Forelimb muscle (tissue), 1 donor: ENCODE data around the gene GRIP2. TPM values are rescaled to one million over a fixed set of nuclear protein-coding genes. Genes with fewer than 3 reads are reported as not detected.

ENCODE experiments used
- DNase-seq: peaks from one replicate; pipeline ENCODE4 v3.0.0-alpha.2; 2013; ENCODE audit warnings: low read depth
- polyA plus RNA-seq: library from polyadenylated mRNA; unstranded; fragments of 120-200 nt; gene quantifications from one replicate; pipeline ENCODE4 v1.2.1, GENCODE V29; 2013; ENCODE audit not compliant: insufficient read length

The GRIP2 gene
- polyA plus RNA-seq, 1 donor = 29.3 TPM

- DNase-seq = no peak
Observed at GRCh38 chr3:14467814-14468620, 72.1 kb downstream of the GRIP2 start.

GRCh38 chr3:14466179-14466903 lies 73.8 kb downstream of the GRIP2 start:
- DNase-seq = no peak

- DNase-seq = no peak
Observed at GRCh38 chr3:14465425-14465824, 74.7 kb downstream of the GRIP2 start.

DNA sequence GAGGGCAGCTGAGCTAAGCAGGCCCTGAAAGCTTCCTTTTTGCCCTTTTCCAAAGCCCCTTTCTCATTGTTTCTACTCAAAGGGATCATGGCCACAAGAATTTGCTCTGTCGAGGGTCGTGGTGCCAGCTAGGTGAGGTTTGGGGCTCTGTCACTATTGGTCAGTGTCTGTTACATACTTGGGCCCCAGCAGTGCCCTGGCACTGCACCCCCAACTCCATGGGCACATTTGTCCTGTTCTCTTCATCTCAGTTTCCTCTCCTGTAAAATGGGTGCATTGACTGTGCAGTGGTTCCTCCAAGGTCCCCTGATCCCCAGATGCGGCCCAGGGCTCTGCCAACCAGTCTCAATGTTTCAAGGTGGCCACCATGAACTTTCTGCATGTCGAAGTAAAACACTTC lies 75.6 kb downstream of the GRIP2 start:
- DNase-seq = no peak

DNA sequence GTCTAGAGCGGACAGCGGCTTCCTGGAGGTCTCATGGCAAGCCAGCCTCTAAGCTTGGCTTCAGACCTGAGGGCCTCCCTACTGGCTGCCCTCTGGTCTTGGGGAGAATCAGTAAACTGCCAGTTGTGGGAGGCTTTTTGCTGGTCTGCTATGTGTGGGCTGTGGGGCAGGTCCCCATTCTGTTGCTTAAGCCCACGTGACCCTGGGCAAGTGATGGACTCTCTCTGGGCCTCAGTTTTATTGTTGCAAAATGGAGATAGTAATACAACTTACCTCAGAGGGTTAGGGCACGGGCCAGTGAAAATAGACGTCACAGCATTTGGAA lies 76.0 kb downstream of the GRIP2 start:
- no peak for DNase-seq

- no peak for DNase-seq
Observed at GRCh38 chr3:14463330-14464140, 76.6 kb downstream of the GRIP2 start.

DNA sequence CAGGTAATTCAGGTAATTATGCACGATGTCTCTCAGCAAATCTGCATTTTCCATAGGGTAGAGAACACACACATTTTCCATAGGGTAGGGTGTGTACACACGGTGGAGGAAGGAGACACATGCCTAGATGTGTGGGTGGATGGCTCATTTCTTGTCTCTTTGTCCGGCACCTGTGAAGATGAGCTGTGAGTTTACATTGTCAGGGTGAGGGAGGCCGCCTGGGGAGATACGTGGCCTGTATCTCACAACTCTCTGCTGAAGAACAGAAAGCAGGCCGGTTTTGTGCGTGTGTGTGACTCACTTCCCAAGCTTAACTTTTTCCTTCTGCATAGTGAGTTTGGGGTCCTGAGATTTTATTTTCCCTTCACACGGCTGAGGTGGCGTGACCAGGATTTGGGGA lies 77.4 kb downstream of the GRIP2 start:
- DNase-seq = no peak

- DNase-seq = no peak
Observed at GRCh38 chr3:14461748-14462324, 78.3 kb downstream of the GRIP2 start.

DNA sequence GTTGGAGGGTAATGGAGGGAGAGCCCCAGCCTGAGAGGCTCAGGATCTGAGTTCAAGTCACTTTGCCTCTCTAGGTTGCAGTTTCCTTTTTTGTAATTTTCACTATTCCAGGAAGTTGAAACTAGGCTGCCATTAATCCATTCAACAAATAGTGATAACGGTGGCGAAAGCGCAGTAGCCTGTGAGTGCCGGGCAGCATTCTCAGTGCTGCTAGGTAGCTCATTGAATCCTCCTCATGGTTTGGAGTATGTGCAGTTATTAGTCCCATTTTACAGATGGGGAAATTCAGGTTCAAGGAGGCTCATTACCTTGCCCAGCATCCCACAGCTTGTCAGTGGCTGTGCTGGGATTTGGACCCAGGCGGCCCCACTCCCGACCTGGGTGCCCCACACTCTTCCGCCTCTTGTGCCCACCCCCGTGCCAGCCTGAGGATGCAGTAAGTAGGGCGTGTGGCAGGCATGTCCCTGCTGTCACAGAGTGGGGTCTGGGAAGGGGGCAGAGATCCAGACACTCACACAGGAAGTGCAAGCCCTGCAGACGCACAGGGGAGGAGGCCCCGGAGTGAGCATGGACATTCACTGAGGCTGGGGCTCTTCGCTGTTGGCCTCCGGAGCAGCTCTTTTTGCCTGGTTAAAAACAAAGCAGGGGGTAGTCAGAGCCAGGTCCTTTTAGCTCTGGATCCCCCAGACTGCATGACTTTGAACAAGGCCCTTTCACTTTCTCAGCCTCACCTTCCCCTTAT lies 79.0 kb downstream of the GRIP2 start:
- no peak for DNase-seq

GRCh38 chr3:14460342-14461005 lies 79.7 kb downstream of the GRIP2 start:
- DNase-seq = no peak

DNA sequence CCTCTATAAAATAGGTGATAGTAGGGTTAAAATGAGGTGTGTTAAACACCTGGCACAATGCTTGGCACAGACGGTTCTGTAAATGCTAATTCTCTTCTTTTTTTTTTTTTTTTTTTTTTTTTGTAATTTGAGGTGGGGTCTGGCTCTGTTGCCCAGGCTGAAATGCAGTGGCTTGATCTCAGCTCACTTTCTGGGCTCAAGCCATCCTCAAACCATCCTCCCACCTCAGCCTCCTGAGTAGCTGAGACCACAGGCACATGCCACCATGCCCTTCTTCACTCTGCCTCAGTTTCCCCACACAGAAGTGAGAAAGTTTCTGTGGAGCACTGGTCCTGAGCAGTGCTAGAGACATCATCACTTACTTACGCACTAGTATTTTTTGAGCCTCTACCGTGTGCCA lies 80.4 kb downstream of the GRIP2 start:
- DNase-seq = no peak

DNA sequence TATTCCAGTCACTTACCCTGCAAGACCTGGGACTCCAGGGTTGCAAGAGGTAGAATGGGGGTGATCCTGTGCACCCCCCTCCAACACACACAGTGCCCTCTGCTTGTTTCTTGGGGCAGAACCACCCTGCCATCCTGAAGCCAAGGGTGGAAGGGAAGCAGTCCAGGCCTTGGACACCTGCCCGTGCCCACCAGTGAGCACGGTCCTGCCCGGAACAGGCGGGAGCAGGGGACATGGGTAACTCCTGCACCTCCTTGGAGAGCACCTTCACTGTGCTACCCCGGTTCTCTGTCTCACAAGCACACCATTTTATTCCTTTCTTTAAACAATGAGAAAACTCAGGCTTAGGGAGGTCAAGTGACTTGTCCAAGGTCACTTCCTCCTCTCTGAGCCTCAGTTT lies 80.8 kb downstream of the GRIP2 start:
- DNase-seq = no peak

- no peak for DNase-seq
Observed at GRCh38 chr3:14458434-14459275, 81.5 kb downstream of the GRIP2 start.

- no peak for DNase-seq
Observed at GRCh38 chr3:14457999-14458398, 82.1 kb downstream of the GRIP2 start.

GRCh38 chr3:14457481-14457880 lies 82.7 kb downstream of the GRIP2 start:
- DNase-seq = no peak

GRCh38 chr3:14456794-14457193 lies 83.3 kb downstream of the GRIP2 start:
- DNase-seq = no peak

GRCh38 chr3:14455571-14456317 lies 84.4 kb downstream of the GRIP2 start:
- DNase-seq = no peak

DNA sequence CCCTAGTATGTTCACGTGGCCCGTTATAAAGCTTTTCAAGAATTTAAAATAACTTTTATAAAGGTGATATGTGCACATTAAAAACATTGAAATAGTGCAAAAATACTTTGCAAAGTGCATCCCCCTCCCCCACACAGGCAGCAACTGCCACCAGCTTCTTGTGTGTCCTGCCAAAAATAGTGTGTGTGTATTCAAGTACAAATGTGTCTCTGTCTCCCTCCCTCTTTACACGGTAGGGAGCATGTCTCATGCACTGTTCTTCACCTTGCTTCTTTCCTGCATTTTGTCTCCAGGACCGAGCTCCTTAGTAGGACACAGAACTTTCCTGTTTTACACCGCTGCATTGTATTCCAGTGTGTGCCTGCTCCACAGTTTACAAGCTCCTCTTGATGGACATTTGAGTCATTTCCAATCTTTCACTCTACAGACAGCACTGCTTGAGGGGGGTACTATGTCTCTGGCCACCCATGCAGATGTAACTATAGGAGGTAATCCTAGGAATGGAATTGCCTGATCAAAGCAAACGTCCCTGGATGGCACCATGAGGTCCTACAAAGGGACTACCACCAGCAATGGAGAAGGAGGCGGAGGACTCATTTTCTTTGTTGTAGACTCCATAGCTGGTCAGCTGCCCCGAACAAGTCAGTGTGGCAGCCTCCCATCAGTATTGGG lies 85.4 kb downstream of the GRIP2 start:
- no peak for DNase-seq
